ENCODE results near the gene CAPZA2. TPM values are rescaled to one million over a fixed set of nuclear protein-coding genes. Genes with fewer than 3 reads are reported as not detected.
A peak's percentile ranks its signal among the peaks of the same experiment; 100 is the strongest.
"Not testable (repeated sequence)": the region's sequence is repeated elsewhere in the genome, so short reads cannot be mapped to it uniquely, and the experiment has no call there.

The CAPZA2 gene
- total RNA-seq, 4 donors from 2014 or later: 142 to 215 (median 176) TPM

DNA sequence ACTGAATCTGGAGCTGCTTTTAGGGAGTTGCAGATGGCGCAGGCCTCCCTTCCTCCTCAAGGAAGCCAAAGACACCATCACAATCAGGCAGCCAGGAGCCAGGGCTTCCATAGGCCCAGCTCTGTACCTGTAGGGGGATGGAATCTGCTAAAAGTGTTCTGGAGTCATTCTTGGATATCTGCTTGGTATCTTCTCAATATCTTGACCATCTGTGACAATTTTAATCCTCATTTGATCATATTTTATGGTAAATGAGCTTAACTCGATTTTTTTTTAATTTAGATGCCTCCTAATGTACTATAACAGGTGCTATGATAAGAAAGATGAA lies 94.1 kb downstream of the CAPZA2 start:
- H3K4me1 ChIP-seq: peaks cover 33 to 49% of the 10 kb centered on the region in 2 donors
- H3K9me3 ChIP-seq: no peaks in the 10 kb centered on the region
- TF ChIP-seq CTCF (IDR thresholded peaks at IDR 0.05) (no peak), POLR2A (IDR thresholded peaks at IDR 0.05) (no peak)
- intact Hi-C loops (cut with DNase I): no loop called here
- no peak overlapping the region for H3K4me3 ChIP-seq (replicated peaks in 1 of 3)
- H3K27ac ChIP-seq: peak overlapping the region; percentile 46 to 99 (median 98)
- DNase-seq: no peak
- WGBS, 2 donors: 88 to 98% methylated on average over 2 of the region's 2 CpGs
- H3K27me3 ChIP-seq: no peaks in the 10 kb centered on the region
- H3K36me3 ChIP-seq: no peaks in the 10 kb centered on the region

DNA sequence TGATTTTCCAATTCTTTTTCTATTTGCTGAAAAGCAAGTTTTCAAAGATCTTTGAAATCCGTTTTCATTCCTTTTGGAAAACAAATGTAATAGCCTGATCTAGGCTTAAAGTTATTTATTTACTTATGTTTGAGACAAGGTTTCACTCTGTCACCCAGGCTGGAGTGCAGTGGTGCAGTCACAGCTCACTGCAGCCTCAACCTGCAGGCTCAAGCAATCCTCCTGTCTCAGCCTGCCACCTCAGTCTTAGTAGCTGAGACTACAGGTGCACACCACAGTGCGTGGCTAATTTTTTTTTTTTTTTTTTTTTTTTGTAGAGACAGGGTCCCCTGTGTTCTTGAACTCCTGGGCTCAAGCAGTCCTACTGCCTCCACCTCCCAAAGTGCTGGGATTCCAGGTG lies 95.5 kb downstream of the CAPZA2 start:
- no peaks in the 10 kb centered on the region for H3K36me3 ChIP-seq
- H3K4me3 ChIP-seq (replicated peaks in 1 of 3): no peak overlapping the region
- intact Hi-C loops (cut with DNase I): no loop called here
- H3K27me3 ChIP-seq: no peaks in the 10 kb centered on the region
- H3K27ac ChIP-seq: no peak overlapping the region
- H3K4me1 ChIP-seq: peaks cover 20 to 34% of the 10 kb centered on the region in 2 donors
- H3K9me3 ChIP-seq: no peaks in the 10 kb centered on the region
- peak; percentile 20 to 54 for DNase-seq
- TF ChIP-seq CTCF (IDR thresholded peaks at IDR 0.05) (no peak), POLR2A (IDR thresholded peaks at IDR 0.05) (no peak)
- WGBS, 2 donors: 87 to 88% methylated on average over 2 of the region's 2 CpGs

GRCh38 chr7:116961966-116962673 lies 99.7 kb downstream of the CAPZA2 start:
- not testable (repeated sequence) for H3K4me3 ChIP-seq (replicated peaks in 1 of 3)

DNA sequence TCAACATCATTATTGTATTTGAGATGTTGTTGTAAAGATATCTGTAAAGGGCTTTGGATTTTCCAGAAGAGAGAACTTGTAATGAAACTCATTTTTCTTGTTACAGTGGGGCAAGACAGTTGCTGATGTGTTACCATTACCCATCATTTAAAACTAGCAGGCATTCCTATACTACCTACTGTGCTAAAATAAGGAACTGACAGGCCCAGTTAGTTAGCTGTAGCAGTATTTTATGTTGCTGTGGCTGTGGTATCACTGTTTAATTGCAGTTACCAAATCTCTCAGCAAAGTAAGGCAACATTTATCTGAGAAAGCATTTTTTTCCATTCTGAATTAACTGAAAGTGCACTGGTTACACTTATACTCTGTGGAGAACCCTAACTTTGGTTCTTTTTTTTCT lies 100.8 kb downstream of the CAPZA2 start:
- intact Hi-C loops (cut with DNase I): no loop called here
- no peak for TF ChIP-seq CTCF (IDR thresholded peaks at IDR 0.05)
- no peak for TF ChIP-seq POLR2A (IDR thresholded peaks at IDR 0.05)
- Histone ChIP-seq H3K36me3 (no peaks in the 10 kb centered on the region), H3K9me3 (no peaks in the 10 kb centered on the region), H3K27me3 (no peaks in the 10 kb centered on the region), H3K4me1 (peaks cover 0 to 13% of the 10 kb centered on the region in 2 donors), H3K4me3 (replicated peaks in 1 of 3) (no peak overlapping the region), H3K27ac (no peak overlapping the region)
- DNase-seq: no peak

More at GRCh38 chr7:116961966-116962673, 99.7 kb downstream of the CAPZA2 start:
- DNase-seq; H3K9me3 ChIP-seq; H3K36me3 ChIP-seq; intact Hi-C loops (cut with DNase I); H3K27me3 ChIP-seq; H3K27ac ChIP-seq: not testable (repeated sequence)
- H3K4me1 ChIP-seq: peaks cover 0 to 13% of the 10 kb centered on the region in 2 donors
- WGBS, 2 donors: 92 to 96% methylated on average over 4 of the region's 4 CpGs

- no peak overlapping the region for H3K4me3 ChIP-seq (replicated peaks in 1 of 3)
- DNase-seq: no peak
- no peaks in the 10 kb centered on the region for H3K27me3 ChIP-seq
- H3K4me1 ChIP-seq: peaks cover 2 to 7% of the 10 kb centered on the region in 2 donors
- intact Hi-C loops (cut with DNase I): no loop called here
- TF ChIP-seq POLR2A (IDR thresholded peaks at IDR 0.05): no peak
- TF ChIP-seq CTCF (IDR thresholded peaks at IDR 0.05): no peak
- H3K36me3 ChIP-seq: no peaks in the 10 kb centered on the region
- H3K27ac ChIP-seq: no peak overlapping the region
- no peaks in the 10 kb centered on the region for H3K9me3 ChIP-seq
Observed at GRCh38 chr7:116966601-116967000, 104.2 kb downstream of the CAPZA2 start.
